A172 (cell line): ENCODE data around the gene CETN1. TPM values are rescaled to one million over a fixed set of nuclear protein-coding genes. Genes with fewer than 3 reads are reported as not detected.

Experiments used
- DNase-seq: peaks from one replicate; pipeline ENCODE4 v3.0.0-alpha.2; 2015; ENCODE audit warnings: low spot score
- total RNA-seq: library from RNA; depleted of rRNA; stranded (reverse); fragments of >200 nt; shearing (Covaris generic); gene quantifications from 2 replicates; pipeline ENCODE4 v1.2.3, GENCODE V29; 2014; rRNA removed

Gene CETN1
- total RNA-seq = not detected in 2 replicates

DNA sequence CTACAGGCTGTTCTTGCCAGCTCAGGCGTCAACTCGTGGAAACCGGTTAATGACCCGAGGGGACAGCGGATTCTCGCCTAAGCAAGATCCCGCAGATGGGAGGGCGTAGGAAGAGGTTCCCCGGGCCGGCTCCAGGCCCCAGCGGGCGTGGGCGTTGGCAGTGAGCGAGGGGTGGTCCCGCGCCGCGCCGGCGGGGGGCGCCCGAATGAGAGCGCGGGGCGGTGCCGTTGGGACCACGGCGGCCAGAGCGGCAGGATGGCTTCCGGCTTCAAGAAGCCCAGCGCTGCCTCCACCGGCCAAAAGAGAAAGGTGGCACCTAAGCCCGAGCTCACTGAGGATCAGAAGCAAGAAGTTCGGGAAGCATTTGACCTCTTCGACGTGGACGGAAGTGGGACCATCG, at the start of gene CETN1:
Gene CETN1 (plus strand): TSS at position 227 of the 400 bp plus-strand sequence. CDS start 29 bp downstream, at position 256.
- DNase-seq = no peak

DNA sequence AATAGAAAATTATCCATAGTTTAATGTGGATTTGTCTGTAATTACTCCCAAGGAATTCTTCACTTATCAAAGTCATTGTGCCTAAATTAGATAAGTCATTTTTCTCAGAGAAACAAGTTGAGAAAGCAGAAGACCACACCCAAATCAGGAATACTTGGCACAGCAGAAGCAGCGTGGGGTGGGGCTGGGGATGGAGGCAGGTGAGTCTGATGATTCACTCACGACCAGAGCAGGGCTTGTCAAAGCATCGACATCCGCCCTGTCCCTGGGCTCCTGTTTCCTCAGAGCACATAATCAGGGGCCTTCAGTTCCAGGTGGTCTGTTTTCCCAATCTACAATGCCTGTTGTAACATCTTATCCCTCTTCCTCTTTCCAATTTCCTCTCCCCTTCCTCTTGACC, 48.2 kb upstream of the CETN1 start:
- no peak for DNase-seq

DNA sequence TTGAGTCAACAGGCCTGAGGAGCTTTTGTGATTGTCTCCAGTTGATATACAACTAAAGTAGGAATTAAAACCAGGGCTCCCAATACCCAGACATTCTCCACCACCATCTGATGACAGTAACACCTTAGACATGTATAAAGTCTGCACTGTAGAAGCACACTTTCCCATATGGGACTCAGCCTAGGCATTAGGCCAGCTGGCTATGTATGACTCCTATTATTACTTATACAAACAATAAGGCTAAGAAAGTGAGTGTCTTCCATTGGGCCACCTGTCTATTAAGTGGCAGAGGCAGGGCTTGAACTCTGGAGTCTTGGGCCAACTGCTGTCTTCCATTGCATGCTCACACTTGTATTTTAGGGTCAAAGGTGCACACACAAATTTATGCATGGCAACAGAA, 47.5 kb upstream of the CETN1 start:
- DNase-seq = no peak

DNA sequence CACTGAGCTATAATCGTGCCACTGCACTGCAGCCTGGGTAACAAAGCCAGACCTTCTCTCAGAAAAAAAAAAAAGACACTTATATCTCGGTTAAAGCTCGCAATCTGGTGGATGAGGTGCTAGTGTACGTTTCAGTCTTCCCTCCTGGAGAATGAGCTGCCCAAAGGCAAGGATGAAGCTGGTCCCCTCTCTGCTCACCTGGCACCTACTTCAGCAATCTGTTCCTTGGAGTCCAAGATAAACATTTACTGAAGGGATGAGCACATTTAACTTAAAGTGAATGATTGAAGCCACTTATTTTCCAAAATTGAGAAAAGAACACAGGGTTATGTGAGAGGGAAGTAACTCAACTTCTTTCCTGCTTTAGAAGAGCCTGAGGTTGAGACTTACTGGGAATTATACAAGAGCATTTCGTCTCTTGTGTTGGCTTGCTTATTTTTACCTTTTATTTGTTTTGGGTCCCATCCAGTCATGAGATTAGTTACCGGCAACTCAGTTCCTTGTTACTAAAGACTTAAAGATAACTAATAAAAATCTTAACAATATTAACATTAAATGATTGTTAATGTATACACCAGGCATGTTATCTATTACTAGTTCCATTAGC, 46.1 kb upstream of the CETN1 start:
- no peak for DNase-seq

DNA sequence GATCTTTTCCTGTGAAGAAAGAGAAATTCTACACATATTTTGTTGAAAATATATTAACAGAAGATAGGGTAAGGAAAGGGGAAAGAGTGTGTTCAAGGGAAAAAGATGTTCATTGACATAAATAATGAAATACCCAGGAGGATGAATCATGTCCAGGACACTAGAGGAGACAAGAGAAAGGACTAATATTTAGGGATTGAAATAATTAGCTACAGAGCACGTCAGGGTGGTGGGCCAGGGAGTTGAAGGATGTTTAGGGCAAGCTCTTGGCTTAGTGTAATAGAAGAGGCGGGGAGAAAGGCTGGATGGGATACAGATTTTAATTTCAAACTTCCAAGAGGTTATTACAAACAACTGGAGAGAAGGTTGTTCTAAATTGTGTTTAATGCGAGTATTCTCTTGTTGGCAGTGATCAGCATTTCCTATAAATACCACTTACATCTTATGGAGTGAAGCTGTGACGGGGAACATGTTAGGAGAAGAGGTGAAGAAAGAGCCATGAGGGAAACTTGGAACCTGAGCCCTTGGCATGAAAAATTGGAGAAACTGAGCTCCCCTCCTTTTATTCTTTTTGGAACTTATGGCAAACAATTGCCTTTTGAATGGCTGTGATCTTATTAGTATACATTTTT, 36.6 kb upstream of the CETN1 start:
- DNase-seq = no peak

DNA sequence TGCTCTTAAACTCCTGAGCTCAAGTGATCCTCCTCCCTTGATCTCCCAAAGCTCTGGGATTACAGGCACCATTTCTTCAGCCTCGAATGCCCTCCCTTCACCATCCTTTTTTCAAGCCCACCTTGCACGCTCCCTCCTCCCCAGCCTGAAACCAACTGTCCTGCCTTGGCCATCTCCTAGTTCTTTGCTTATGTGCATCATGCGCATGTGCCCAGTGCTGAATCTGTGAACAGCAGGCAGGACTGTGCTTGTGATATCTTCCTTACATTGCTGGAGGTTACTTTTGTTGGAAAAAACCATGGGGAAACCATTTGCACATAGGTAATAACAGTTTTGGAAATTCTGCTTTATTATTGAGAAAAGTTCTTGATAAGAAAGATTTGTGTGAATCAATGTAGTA, 30.2 kb upstream of the CETN1 start:
- no peak for DNase-seq

DNA sequence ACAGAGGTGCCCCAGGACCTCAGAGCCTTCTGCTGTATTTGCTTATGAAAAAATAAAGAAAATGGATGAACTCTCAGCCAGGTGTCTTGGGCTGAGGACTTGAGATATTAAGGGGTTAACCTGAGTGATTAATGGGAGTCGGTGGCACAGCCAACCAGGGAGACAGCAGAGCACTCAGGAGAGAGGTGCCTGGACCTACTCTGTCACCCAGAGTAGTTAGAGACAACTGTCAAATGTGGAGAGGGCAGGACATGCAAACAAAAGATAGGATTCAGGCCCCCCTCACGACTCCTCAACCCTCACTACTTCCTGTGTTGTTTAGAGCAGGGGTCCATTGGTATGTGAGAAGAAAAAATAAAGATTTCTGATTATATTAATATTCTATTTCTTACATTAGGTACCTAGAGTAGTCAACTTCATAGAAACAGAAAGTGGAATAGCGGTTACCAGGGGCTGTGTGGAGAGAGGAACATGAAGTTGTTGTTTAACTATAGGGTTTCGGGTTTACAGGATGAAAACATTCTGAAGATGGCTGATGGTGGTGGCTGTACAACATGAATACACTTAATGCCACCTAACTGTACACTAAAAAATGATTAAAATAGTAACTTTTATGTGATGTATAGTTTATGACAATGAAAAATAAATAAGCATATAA, 28.6 kb upstream of the CETN1 start:
- no peak for DNase-seq

DNA sequence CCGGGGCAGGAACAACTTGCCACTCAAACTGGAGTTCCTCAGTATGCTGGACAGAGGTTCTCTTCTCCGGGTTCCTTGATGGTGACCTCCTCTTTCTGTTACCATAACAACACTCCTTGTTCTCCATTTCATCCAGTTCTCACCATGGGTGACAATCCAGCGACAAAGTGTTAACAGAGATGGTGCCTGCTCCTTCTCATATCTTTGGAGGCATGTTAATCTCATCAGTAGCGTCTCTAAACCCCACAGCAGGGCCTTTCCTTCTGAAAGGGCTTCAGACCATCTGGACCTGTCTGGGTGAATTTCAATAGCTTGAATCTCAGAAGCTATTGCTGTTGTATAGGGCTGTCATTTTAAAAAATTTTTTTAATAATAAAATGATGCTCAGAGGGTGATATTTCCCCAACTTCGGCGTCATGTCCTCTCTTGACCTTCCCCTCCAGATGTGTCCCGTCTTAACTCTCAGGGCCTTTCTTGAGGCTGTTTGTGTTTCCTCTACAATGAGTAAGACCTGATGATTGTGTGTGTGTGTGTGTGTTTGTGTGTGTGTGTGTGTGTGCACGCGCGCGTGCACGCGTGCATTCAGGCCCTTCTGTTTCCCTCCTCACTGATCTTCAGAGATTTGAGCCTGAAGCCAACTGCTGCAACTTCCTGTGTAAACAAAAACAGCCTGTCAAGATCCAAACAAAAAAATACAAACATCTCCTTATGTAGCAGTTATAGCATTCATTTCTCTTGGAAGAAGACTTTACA, 24.3 kb upstream of the CETN1 start:
- DNase-seq = no peak

DNA sequence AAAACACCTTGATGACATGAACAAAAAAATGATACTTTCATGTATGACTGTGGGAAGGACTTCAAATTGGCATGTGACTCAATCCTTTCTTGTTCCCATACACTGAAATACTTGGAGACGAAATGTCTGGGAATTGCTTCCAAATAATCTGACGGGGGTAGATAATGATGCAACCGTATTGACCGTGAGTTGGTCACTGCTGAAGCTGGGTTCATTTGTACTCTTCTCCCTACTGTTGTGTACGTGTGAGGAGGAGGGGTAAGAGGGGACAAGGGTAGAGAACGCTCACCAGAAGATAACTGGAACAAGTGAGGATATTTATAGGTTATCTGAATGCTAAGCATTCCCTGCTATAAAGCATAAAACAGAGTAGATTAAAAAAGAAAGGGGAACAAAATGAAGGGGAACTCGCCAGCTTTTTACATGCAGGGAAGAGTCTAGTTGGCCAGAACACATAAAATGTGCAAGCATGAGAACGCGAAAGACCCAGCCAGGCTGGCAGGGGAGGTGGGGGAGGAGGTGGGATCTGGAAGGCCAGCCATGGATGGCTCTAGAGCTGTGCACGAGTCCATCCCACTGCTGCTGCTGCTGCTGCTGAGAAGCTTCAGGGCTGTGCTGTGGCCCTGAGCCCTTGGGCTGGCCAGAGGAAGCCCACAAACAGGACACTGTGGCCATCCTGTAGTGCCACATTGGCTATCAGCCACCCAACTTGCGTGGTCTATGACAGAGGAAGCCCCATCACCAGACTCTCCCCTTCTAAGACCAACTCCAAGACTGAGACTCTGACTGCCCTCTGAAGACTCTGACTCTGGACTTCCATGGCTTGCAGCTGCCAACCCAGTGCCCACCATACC, 15.2 kb upstream of the CETN1 start:
- no peak for DNase-seq

DNA sequence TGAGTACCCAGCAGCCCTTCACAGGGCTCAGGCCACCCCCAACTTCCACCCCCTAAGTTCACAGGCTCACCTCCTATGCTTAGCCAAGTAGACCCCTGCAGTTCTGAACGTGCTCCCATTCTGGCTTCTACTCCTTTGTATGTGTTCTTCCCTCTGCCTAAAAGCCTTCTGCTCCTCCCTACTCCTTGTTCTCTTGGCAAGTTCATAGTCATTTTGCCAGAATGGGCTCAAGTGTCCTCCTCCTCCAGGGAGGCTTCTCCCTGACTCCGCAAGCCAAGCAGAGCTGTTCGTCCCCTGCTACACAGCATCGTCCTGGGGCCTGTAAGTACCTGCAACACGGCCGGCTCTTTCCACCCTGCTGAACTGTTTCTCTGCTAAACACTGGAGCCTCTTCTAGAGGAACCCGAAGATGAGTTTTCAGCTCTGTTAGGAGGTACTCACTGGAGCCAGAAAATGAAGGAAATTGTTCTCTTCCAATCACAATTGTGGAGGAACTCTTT, 14.6 kb upstream of the CETN1 start:
- no peak for DNase-seq

DNA sequence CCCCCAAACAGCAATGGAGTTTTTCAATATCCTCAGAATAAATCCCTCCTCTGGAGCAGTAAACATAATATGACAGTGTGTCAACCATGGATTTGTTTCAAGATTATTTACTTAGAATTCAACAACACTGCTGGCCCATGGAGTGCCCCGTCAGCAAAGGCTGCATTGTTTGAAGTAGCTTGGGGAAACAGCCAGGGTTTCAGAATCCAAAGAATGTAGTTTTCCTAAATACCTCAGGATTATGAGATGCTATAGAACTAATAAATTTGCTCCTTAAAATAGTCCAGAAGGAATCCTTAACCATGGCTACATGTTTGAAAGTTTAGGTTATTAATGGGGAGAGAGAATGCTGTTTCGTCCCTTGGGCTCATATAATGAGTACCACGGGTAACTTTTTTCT, 13.1 kb upstream of the CETN1 start:
- DNase-seq = no peak

DNA sequence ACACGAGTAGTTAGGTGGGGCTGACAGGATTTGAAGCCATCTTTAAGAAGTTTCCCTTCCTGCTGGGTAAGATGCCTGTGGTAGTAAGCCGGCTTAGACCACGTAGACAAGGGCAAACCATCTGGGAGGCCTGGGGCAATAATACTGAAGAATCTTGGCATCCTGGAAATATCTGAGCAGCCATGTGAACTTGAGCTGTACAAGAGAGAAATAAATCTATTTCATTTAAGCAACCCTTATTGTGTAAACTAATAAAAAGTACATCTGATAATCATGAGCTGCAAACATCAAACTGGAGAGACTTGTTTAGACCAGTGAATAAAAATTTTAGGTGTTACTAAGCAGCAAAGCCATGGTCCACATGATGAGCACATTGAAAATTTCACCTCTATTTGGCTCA, 11.4 kb upstream of the CETN1 start:
- DNase-seq = no peak

DNA sequence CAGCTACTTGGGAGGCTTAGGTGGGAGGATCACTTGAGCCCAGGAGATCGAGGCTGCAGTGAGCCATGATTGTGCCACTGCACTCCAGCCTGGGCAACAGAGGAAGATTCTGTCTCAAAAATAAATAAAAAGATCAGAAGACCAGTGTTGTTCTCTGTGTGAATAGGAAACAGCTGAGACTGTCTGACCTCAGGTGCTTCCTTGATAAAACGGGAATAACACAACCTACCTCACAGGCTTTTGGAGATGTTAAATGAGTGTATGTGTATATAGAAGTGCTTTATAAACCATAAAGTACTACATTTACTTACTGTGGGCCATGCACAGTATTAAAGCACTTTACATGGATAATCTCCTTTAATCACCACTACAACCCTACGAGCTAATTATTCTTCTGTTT, 9.9 kb upstream of the CETN1 start:
- DNase-seq = no peak

DNA sequence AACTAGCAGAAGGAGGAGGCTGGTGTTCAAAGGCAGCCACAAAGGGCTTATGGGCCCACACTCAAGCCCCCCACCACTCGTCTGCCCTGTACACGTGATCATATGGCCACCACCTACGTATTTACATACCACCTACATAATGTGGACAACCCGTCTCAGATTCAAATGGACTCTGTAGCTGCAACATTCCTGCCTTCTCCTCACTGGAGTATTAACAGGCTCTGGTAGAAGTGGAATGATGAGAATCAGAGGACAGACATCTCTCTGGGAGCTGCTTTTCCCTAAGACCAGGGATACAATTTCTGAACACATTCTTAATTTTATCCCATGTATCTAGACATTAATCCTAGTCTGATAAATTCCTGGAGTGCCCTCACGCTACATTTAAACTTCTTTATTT, 9.5 kb upstream of the CETN1 start:
- DNase-seq = no peak

DNA sequence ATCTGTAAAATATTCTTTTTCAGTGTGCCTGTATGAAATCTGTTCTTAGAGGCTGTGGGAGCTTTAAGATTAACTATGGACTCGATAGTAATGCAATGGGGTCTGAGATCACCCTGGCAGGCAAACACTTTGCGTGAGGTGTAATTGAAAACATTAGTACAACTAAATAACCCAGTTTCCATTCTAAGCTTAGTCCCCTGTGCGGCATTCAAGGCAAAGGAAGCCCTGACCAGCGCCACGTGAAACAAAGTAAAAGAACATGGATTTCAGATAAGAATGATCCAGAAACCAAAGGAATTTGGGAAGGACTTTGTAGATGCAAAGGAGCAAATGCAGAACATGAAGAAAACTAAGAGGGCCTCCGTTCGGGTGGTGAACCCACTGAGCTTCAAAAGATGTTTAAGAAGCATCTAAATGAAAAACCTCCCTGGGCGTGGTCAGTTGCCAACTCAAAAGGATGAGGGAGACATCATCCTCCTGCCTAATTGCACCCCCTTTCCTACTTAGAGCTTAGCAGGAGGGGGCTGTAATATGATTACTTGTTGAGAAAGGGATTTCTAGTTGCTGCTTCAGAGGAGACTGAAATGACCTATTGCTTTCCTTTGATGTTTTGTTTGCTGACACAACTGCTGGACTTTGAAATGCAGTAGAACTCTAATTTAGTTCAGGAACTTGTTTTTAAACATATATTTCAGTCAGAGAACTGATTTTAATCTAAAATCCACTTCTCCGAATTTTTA, 7.9 kb upstream of the CETN1 start:
- DNase-seq = no peak

DNA sequence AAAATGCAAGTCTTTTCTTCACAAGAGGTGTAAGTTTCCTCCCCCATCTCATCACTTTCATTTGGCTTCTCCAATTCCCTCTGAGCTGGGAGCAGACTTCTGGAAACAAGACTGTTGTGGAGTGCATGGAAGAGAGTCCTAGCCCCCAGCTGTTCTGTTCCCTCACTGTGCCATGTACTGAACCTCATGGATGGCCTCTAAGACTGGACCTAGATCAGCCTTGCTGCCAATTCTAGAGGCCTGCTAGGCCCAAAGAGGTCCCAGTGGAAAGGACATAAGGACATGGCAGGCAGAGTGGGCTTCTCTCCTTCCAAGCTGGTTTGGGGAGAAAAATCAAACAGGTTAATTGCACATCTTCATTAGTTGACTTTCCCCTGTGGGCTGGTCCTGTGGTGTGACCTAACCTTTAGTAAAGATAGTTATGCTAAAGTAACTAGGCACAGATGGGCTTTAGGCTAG, 7.3 kb upstream of the CETN1 start:
- DNase-seq = no peak

DNA sequence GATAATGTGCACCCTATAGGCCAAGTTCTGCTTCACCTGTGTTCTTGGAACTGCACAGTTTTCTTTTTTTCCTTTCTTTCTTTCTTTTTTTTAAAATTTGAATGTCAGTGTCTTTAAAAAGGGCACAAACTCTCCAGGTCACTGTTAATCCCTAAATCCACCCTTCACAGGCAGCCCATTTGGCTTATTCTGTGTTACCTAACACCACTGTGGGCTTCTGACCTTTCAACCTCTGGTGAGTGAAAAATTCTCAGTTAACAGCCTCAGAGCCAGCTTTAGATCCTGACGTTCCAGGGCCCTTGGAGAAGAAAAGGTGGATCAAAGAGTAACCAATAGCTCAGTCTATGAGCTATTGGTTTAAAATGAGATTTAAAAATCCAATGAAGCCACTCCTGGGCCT, 6.8 kb upstream of the CETN1 start:
- DNase-seq = no peak

DNA sequence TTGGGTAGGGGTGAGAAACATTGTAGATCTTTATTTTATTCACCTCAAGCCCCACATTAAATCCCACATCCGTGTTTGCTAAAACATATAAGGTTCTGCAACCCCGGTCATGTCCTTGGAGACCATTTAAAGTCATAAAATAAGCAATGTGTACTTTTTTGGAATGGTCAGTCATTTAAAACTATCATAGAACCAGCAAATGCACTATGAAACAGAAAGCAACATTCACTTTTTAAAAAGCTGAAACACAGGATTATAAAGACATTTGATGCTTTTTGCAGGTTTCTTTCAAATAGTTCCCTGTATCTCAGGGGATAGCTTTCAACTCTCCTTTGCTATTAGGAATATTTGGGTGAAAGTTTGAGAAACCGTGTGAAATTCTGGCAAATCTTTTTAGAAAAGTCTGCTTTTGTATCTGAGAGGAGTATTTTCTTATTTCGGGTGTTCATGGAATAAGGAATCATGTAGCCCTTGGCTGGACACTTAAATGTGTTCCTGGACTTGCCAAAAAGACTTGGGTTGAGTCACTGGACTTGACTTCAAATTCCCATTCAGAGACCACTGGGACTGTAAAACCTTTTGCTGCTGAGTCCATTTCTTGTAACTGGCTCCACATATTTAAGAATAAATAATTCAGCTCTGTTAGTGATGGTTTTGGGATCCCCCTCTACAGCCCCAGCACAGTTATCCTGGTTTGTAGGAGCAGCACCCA, 5.9 kb upstream of the CETN1 start:
- no peak for DNase-seq

DNA sequence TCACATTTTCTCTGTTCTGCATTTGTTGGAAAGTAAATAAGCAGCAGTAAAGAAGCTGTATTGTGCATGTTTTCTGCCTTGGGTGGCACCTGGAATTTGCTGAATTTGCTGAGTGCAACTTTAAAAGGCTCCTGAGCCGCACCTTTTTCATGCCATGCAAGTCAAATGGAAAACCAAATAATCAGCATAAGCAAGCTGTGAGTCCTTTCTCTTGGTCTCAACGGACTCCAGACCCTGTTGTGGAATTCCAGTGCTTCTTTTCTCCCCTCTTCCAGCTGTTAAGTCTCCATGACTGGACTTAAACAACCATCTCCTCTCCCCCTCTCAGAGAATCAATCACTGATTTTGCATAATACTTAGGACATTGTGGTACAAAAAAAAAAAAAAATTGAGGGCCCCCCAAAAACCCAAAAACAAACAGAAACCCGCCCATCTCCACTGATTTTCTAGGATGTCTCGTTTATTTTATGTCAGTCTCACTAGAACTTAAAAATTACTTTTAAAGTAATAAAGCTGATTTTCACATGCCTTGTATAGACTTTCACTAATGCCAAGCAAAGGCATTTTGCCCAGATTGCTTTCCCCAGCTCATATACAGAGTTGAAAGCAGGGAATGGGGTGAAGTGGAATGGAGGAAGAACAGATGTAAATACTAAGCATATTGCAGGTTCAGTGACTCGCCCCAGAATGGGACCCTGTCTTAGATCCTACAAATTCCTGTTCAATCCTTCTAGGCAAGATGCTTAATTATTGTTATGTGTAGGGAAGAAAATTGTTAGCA, 5.1 kb upstream of the CETN1 start:
- DNase-seq = no peak
